Keratinocyte (primary cell): Measurements from ENCODE around the gene ARL6IP6. TPM values are rescaled to one million over a fixed set of nuclear protein-coding genes. Genes with fewer than 3 reads are reported as not detected.

Experiments used
- DNase-seq: peaks from one replicate; pipeline ENCODE4 v3.0.0-alpha.2; 2011; ENCODE audit warnings: low read depth, missing footprints, low spot score
- FAIRE-seq: peaks from 2 replicates; lab custom pipeline; 2011; peaks lifted over from hg19 to GRCh38; lab: Jason Lieb, UNC
- H2AFZ ChIP-seq: 2 replicates; pipeline ENCODE4 v1.6.0; 2012; ENCODE audit warnings: low read length, control low read depth, inconsistent platforms; ENCODE audit not compliant: control insufficient read depth
- H3K27ac ChIP-seq: 2 replicates; pipeline ENCODE4 v1.5.1; 2011; ENCODE audit warnings: low read length; ENCODE audit not compliant: control insufficient read depth, insufficient read depth
- H3K27me3 ChIP-seq: 3 replicates; pipeline ENCODE4 v1.6.0; 2011; ENCODE audit warnings: low read length; ENCODE audit not compliant: control insufficient read depth, insufficient read depth; ENCODE audit errors: extremely low read depth
- H3K36me3 ChIP-seq, 2 experiments: 2 replicates in 1 of 2; 3 replicates in 1 of 2; pipeline ENCODE4 v1.5.1; 2011; ENCODE audit warnings: low read length in 2 of 2, mild to moderate bottlenecking in 1 of 2; ENCODE audit not compliant: control insufficient read depth in 2 of 2, insufficient read depth in 2 of 2; ENCODE audit errors: extremely low read depth in 1 of 2
- H3K4me1 ChIP-seq: 3 replicates; pipeline ENCODE4 v1.5.1; 2011; ENCODE audit warnings: low read length; ENCODE audit not compliant: control insufficient read depth, insufficient read depth; ENCODE audit errors: extremely low read depth
- H3K4me2 ChIP-seq: 3 replicates; pipeline ENCODE4 v1.6.0; 2011; ENCODE audit warnings: low read depth, low read length; ENCODE audit not compliant: control insufficient read depth, insufficient read depth; ENCODE audit errors: extremely low read depth
- H3K4me3 ChIP-seq, 3 experiments: fragments of 200-600 bp in 1 of 3; sonication (generic) in 1 of 3; 2 replicates in 2 of 3; 3 replicates in 1 of 3; pipeline ENCODE4 v1.5.1; 2011 to 2016; ENCODE audit warnings: low read length in 3 of 3, mild to moderate bottlenecking in 3 of 3, control low read depth in 2 of 3, inconsistent platforms in 1 of 3, low read depth in 1 of 3, mixed read lengths in 1 of 3, mixed run types in 1 of 3, moderate library complexity in 1 of 3; ENCODE audit not compliant: control insufficient read depth in 2 of 3, insufficient read depth in 2 of 3; ENCODE audit errors: extremely low read depth in 1 of 3
- H3K79me2 ChIP-seq: 2 replicates; pipeline ENCODE4 v1.6.0; 2012; ENCODE audit warnings: low read length; ENCODE audit not compliant: control insufficient read depth, insufficient read depth
- H3K9ac ChIP-seq: 3 replicates; pipeline ENCODE4 v1.6.0; 2011; ENCODE audit warnings: low read length; ENCODE audit not compliant: control insufficient read depth, insufficient read depth; ENCODE audit errors: extremely low read depth
- H3K9me1 ChIP-seq: 3 replicates; pipeline ENCODE4 v1.6.0; 2011; ENCODE audit warnings: low read length; ENCODE audit not compliant: control insufficient read depth, insufficient read depth; ENCODE audit errors: extremely low read depth
- H3K9me3 ChIP-seq: 2 replicates; pipeline ENCODE4 v1.5.1; 2012; ENCODE audit warnings: low read depth, low read length; ENCODE audit not compliant: control insufficient read depth
- H4K20me1 ChIP-seq: 3 replicates; pipeline ENCODE4 v1.6.0; 2011; ENCODE audit warnings: low read length; ENCODE audit not compliant: control insufficient read depth, insufficient read depth; ENCODE audit errors: extremely low read depth
- EZH2 ChIP-seq: IDR thresholded peaks from one replicate; pipeline ENCODE4 v1.6.1; 2012; ENCODE audit warnings: inconsistent platforms, mild to moderate bottlenecking, low read length, moderate library complexity
- dilution Hi-C: fragments of 300-500 bp; cut with MboI; formaldehyde crosslinking; loops from one replicate; pipeline ENCODE4 v1.7.0; 2020; ENCODE audit warnings: low sequenced_read_pairs; ENCODE audit not compliant: extremely low pct_ligation_motif_present
- polyA plus RNA-seq, 5 experiments: library from polyadenylated mRNA; depleted of rRNA in 3 of 5; stranded (reverse) in 3 of 5; stranded (forward) in 1 of 5; unstranded in 1 of 5; fragments of >200 nt; gene quantifications; 1 replicate in 1 of 5; 2 replicates in 3 of 5; 3 replicates in 1 of 5; pipeline versions ENCODE4 v1.2.1 to v1.2.3, GENCODE V29; 2011 to 2012; ENCODE audit warnings: missing spikeins in 2 of 5, low read depth in 1 of 5, low replicate concordance in 1 of 5
- TF ChIP-seq, protein P1 (sequence below), 3 experiments: IDR thresholded peaks in 1 of 3; conservative IDR thresholded peaks in 1 of 3; optimal IDR thresholded peaks in 1 of 3; 2 replicates in 2 of 3; 3 replicates in 1 of 3; pipeline versions ENCODE3 to v1.5.1; 2011; ENCODE audit warnings: low read length in 3 of 3, mild to moderate bottlenecking in 3 of 3, moderate library complexity in 2 of 3, control low read depth in 1 of 3, inconsistent platforms in 1 of 3; ENCODE audit not compliant: insufficient read depth in 2 of 3; ENCODE audit errors: extremely low read depth in 1 of 3

ARL6IP6 gene
- polyA plus RNA-seq, 1 donor (not counting 4 experiments of a cell fraction or from before 2014, with no cell fraction given): 52.5 TPM

DNA sequence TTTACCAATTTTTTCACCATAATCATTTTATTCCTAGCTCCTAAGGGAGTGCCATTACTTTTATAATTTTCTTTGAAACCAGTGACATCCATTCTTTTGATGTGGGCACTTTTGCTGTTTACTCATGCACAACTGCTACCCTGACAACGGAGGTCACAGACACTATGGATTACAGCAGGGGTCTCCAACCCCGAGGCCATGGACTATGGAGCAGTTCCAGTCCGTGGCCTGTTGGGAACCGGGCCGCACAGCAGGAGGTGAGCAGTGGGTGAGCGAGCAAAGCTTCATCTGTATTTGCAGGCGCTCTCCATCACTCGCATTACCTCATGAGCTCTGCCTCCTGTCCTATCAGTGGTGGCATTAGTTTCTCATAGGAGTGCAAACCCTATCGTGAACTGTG lies 35.8 kb upstream of the ARL6IP6 start:
- TF ChIP-seq, protein P1, sequence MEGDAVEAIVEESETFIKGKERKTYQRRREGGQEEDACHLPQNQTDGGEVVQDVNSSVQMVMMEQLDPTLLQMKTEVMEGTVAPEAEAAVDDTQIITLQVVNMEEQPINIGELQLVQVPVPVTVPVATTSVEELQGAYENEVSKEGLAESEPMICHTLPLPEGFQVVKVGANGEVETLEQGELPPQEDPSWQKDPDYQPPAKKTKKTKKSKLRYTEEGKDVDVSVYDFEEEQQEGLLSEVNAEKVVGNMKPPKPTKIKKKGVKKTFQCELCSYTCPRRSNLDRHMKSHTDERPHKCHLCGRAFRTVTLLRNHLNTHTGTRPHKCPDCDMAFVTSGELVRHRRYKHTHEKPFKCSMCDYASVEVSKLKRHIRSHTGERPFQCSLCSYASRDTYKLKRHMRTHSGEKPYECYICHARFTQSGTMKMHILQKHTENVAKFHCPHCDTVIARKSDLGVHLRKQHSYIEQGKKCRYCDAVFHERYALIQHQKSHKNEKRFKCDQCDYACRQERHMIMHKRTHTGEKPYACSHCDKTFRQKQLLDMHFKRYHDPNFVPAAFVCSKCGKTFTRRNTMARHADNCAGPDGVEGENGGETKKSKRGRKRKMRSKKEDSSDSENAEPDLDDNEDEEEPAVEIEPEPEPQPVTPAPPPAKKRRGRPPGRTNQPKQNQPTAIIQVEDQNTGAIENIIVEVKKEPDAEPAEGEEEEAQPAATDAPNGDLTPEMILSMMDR (optimal IDR thresholded peaks at IDR 0.05 in 1 of 3, IDR thresholded peaks at IDR 0.05 in 1 of 3, conservative IDR thresholded peaks at IDR 0.05 in 1 of 3; ENCODE audit: extremely low read depth in 1 of 3, insufficient read depth in 2 of 3, low read length in 3 of 3): no peak
- no peak for TF ChIP-seq EZH2
- no peak overlapping the region for H3K27ac ChIP-seq
- no peaks in the 10 kb centered on the region for H3K4me1 ChIP-seq
- no peaks in the 10 kb centered on the region for H4K20me1 ChIP-seq
- H3K79me2 ChIP-seq: peaks cover 48% of the 10 kb centered on the region
- DNase-seq (no peak), FAIRE-seq (no peak)
- H2AFZ ChIP-seq: no peak overlapping the region
- no peaks in the 10 kb centered on the region for H3K9me1 ChIP-seq
- no peaks in the 10 kb centered on the region for H3K9me3 ChIP-seq
- no peak overlapping the region for H3K4me3 ChIP-seq
- H3K9ac ChIP-seq: no peak overlapping the region
- no peak overlapping the region for H3K4me2 ChIP-seq
- no peaks in the 10 kb centered on the region for H3K27me3 ChIP-seq
- dilution Hi-C loops: no loop called here
- peaks cover 8 to 11% of the 10 kb centered on the region in 2 experiments for H3K36me3 ChIP-seq

DNA sequence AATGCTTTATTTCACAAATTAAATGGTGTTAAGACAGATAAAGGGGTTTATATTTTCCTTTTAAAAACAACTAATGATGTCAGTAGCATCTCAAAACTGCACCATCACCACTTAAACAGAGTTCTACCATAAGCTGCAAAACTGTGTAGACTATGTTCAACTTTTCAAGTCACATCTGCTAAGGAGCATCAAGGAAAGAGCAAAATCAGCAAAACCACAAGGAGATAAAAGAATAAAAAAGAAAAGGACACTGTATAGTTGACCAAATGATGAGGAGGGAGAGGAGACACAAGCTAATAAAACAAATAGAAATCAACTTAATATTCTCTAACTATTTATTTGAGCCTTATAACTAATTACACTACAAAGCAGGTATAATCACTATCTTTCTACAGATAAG lies 35.0 kb upstream of the ARL6IP6 start:
- Histone ChIP-seq H3K9ac (no peak overlapping the region), H3K27me3 (no peaks in the 10 kb centered on the region), H3K9me3 (no peaks in the 10 kb centered on the region), H3K4me2 (no peak overlapping the region), H3K36me3 (peaks cover 8 to 11% of the 10 kb centered on the region in 2 experiments), H3K4me3 (no peak overlapping the region), H3K9me1 (no peaks in the 10 kb centered on the region), H3K27ac (no peak overlapping the region), H4K20me1 (no peaks in the 10 kb centered on the region), H3K4me1 (no peaks in the 10 kb centered on the region), H2AFZ (no peak overlapping the region), H3K79me2 (peaks cover 53% of the 10 kb centered on the region)
- TF ChIP-seq, protein P1 (optimal IDR thresholded peaks at IDR 0.05 in 1 of 3, IDR thresholded peaks at IDR 0.05 in 1 of 3, conservative IDR thresholded peaks at IDR 0.05 in 1 of 3; ENCODE audit: extremely low read depth in 1 of 3, insufficient read depth in 2 of 3, low read length in 3 of 3): no peak
- TF ChIP-seq EZH2: no peak
- DNase-seq (no peak), FAIRE-seq (no peak)
- dilution Hi-C loops: no loop called here
